HG03025 (cell line): ENCODE results near the gene LAT.
"Not testable (repeated sequence)": the region's sequence is repeated elsewhere in the genome, so short reads cannot be mapped to it uniquely, and the experiment has no call there.

ENCODE experiments used
- ATAC-seq: cut with Tn5 transposase; IDR thresholded peaks from one replicate; pipeline ENCODE4 v1.9.1; 2021; ENCODE audit warnings: mild to moderate bottlenecking, moderate library complexity; ENCODE audit not compliant: unreplicated experiment, low FRiP score

LAT gene

DNA sequence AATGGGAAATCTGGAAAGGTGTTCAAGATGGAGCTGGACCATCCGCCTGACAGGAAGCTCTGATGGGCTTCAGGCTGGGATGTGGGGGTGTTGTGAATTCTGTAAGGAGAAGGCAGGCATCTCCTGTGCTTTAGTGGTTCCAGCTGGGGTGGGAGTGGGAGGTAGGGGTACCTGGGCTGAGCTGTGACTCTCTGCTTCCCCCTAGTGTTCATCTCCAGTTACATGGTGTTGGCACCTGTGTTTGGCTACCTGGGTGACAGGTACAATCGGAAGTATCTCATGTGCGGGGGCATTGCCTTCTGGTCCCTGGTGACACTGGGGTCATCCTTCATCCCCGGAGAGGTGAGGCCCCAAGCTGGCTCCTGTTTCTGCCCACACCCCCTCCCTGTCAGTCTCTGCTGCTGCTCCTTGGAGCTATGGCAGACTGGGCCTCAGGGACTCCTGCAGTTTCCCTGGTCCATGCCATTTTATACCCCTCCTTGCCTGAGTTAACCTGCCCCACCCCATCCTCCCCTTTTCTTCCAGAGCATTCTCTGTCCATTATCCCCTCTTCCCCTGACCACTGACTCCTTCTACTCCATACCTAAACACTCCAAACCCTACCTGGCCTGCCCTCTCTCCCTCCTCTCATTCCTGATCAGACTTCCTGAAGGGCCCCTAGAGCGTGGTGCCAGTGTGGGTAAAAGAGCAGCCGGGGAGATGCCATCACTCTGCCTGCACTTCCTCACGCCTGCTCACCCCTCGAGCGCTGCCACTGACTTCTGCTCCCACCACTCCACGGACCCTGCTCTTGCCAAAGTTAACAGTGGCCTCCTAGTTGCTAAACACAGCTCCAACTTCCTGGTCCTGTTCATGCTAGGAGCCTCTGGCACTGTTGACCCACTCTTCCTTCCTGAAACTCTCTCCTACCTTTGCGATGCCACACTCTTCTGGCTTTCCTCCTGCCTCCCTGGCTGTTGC lies 6.9 kb upstream of the LAT start:
- ATAC-seq: no peak

DNA sequence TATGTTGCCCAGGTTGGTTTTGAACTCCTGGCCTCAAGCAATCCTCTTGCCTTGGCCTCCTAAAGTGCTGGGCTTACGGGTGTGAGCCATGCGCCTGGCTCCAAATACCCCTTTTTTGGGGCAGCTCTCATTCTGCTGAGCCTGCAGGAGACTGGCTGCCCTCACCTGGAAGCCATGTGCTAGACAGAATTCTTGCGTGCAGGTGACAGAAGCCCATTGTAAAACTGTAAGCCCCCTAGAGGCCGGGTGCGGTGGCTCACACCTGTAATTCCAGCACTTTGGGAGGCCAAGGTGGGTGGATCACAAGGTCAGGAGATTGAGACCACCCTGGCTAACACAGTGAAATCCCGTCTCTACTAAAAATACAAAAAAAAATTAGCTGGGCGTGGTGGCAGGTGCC lies 4.5 kb upstream of the LAT start:
- not testable (repeated sequence) for ATAC-seq

- no peak for ATAC-seq
These were observed 3.9 kb upstream of the LAT start for GRCh38 chr16:28980929-28981328.

- no peak for ATAC-seq
These were observed 3.3 kb upstream of the LAT start for GRCh38 chr16:28981517-28981916.

DNA sequence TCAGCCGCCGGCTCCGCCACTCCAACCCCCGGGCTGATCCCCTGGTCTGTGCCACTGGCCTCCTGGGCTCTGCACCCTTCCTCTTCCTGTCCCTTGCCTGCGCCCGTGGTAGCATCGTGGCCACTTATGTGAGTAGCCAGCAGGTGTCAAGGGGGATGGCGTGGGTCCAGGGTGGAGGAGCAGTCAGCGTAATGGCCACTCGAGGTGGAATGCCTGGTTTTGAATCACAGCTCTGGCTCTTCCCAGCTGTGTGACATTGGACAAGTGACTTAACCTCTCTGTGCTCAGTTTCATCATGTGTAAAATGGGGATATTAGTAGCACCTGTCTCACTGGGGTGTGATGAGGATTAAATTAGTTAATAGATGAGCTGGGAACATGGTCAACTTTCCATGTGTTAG lies 2.4 kb upstream of the LAT start:
- ATAC-seq: no peak

DNA sequence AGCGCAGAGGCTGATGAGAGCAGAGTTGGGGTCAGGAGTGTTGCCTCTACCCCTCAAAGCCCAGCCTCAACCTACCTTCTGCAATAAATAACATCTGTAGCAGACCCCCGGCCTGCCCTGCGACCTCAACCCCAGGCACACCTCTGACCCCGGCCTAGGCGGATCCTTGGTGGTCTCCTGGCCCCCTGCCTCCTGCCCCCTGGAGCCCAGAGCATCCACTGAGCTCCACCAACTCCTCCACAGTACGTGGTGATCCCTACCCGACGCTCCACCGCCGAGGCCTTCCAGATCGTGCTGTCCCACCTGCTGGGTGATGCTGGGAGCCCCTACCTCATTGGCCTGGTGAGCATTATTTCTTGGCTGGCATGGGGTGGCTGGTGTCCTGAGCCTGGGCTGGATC lies 1.9 kb upstream of the LAT start:
- ATAC-seq: no peak

GRCh38 chr16:28983644-28984043 lies 1.2 kb upstream of the LAT start:
- ATAC-seq: no peak

DNA sequence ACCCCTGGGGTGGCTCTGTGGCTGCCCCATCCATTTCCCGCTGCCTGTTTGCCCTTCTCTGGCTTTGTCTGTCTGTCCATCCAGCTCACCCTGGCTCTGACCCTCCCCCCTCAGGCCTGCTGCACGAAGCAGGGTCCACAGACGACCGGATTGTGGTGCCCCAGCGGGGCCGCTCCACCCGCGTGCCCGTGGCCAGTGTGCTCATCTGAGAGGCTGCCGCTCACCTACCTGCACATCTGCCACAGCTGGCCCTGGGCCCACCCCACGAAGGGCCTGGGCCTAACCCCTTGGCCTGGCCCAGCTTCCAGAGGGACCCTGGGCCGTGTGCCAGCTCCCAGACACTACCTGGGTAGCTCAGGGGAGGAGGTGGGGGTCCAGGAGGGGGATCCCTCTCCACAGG lies 761 bp upstream of the LAT start:
- ATAC-seq: no peak

GRCh38 chr16:28985211-28986041 lies 574 bp downstream of the LAT start:
- ATAC-seq: no peak

- ATAC-seq: no peak
These were observed 1.2 kb downstream of the LAT start for GRCh38 chr16:28986046-28986445.

DNA sequence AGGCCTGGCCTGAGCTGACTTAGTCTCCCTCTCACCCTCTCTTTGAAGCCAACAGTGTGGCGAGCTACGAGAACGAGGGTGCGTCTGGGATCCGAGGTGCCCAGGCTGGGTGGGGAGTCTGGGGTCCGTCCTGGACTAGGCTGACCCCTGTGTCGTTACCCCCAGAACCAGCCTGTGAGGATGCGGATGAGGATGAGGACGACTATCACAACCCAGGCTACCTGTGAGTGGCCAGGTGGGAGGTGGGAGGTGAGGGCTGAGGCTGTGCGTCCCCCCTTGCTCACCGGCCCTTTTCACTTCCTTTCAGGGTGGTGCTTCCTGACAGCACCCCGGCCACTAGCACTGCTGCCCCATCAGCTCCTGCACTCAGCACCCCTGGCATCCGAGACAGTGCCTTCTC lies 1.6 kb downstream of the LAT start:
- ATAC-seq: no peak

GRCh38 chr16:28987170-28987853 lies 2.5 kb downstream of the LAT start:
- ATAC-seq: no peak

- no peak for ATAC-seq
These were observed 4.5 kb downstream of the LAT start for GRCh38 chr16:28989363-28989762.

GRCh38 chr16:28990375-28991040 lies 5.7 kb downstream of the LAT start:
- no peak for ATAC-seq

DNA sequence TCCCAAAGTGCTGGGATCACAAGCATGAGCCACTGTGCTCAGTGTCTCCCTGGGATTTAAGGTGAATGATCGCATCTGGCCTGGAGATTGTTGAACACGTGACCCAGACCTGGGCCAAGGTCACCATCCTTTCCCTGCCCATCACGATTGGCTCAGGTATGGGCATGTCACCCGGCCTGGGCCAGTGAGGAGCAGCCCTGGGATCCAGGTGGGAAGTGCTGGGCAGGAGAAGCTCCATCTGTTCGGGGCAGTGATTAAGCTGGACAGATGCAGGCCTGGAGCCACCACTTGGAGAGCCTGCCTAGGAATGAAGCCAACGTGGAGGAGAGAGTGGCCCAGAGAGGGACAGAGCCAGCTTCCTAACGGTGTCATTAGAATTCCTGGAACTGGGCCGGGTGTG lies 6.8 kb downstream of the LAT start:
- ATAC-seq: no peak

DNA sequence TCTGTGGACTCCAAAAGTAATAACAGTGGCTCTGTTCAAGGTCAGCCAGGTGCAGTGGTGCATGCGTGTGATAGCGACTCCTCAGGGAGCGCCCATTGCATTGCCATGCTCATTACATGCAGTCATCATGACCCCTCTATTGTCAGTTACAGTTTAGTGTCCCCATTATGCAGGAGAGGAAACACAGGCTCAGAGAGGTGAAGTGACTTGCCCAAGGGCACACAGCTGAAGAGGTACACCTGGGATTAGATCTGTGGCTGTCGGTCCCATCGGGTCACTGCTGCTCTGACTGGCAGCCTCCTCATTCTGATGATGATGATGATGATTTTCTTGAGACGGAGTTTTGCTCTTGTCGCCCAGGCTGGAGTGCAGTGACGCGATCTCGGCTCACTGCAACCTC lies 7.6 kb downstream of the LAT start:
- no peak for ATAC-seq

GRCh38 chr16:28998837-28999236 lies 14.0 kb downstream of the LAT start:
- no peak for ATAC-seq

- ATAC-seq: no peak
These were observed 14.7 kb downstream of the LAT start for GRCh38 chr16:28999577-28999976.

DNA sequence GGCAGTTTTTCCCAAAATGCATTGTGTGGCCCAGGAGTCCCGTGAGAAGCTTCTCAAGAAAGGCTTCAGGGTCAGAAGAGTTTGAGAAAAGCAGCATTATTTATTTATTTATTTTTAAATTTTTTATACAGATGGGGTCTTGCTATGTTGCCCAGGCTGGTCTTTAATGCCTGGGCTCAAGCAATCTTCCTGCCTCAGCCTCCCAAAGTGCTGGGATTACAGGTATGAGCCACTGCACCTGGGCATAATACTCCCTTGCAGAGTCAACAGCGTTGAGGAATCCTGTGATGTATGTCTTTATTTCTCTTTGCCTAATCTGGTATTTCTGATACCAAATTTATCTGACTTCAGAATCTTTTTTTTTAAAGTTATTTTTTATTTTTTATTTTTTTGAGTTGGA lies 15.2 kb downstream of the LAT start:
- no peak for ATAC-seq

GRCh38 chr16:29004496-29005139 lies 19.8 kb downstream of the LAT start:
- not testable (repeated sequence) for ATAC-seq
